Lower leg skin (tissue), 3 donors: ENCODE data around the gene MEF2C.

Experiments
- POLR2A ChIP-seq, 2 donors: fragments of 450-650 bp; IDR thresholded peaks; one replicate each; pipeline ENCODE4 v1.6.1; 2016 to 2017; ENCODE audit warnings: antibody characterized with exemption in 2 of 2, mild to moderate bottlenecking in 1 of 2, moderate library complexity in 1 of 2
- TF ChIP-seq, protein P1 (sequence below), 3 donors: fragments of 450-650 bp; IDR thresholded peaks; one replicate each; pipeline ENCODE4 v1.5.1; 2016; ENCODE audit warnings: antibody characterized with exemption in 3 of 3, mild to moderate bottlenecking in 3 of 3, moderate library complexity in 2 of 3

DNA sequence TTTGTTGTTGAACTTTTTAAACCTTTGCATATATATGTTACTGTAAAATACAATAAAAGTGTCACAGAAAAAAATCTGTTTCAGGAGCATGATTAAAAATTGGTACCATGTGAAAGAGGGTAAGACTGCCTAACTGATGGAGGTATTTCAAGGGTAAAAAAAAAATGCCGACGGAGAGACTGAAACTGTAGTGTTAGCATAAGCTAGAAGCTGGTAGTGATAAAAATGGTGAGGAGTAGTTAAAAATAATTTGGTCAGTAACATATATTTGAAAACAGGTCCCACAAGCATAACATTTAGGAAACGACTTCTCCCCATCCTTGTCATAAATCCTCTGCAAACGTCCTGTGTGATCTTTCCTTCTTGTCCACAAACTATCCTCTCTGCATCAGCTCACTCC is 64.7 kb downstream of the MEF2C start:
- TF ChIP-seq, protein P1, sequence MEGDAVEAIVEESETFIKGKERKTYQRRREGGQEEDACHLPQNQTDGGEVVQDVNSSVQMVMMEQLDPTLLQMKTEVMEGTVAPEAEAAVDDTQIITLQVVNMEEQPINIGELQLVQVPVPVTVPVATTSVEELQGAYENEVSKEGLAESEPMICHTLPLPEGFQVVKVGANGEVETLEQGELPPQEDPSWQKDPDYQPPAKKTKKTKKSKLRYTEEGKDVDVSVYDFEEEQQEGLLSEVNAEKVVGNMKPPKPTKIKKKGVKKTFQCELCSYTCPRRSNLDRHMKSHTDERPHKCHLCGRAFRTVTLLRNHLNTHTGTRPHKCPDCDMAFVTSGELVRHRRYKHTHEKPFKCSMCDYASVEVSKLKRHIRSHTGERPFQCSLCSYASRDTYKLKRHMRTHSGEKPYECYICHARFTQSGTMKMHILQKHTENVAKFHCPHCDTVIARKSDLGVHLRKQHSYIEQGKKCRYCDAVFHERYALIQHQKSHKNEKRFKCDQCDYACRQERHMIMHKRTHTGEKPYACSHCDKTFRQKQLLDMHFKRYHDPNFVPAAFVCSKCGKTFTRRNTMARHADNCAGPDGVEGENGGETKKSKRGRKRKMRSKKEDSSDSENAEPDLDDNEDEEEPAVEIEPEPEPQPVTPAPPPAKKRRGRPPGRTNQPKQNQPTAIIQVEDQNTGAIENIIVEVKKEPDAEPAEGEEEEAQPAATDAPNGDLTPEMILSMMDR (IDR thresholded peaks at IDR 0.05), result no peak
- no peak for TF ChIP-seq POLR2A (IDR thresholded peaks at IDR 0.05)
